ENCODE measurements around the gene ARSG. TPM values are rescaled to one million over a fixed set of nuclear protein-coding genes. Genes with fewer than 3 reads are reported as not detected.
A peak's percentile ranks its signal among the peaks of the same experiment; 100 is the strongest.

Gene ARSG
- total and polyA plus RNA-seq, 2 of the 13 experiments (the other 11 are each of a cell fraction or from before 2014, with no cell fraction given): 3.7 to 15.2 TPM

DNA sequence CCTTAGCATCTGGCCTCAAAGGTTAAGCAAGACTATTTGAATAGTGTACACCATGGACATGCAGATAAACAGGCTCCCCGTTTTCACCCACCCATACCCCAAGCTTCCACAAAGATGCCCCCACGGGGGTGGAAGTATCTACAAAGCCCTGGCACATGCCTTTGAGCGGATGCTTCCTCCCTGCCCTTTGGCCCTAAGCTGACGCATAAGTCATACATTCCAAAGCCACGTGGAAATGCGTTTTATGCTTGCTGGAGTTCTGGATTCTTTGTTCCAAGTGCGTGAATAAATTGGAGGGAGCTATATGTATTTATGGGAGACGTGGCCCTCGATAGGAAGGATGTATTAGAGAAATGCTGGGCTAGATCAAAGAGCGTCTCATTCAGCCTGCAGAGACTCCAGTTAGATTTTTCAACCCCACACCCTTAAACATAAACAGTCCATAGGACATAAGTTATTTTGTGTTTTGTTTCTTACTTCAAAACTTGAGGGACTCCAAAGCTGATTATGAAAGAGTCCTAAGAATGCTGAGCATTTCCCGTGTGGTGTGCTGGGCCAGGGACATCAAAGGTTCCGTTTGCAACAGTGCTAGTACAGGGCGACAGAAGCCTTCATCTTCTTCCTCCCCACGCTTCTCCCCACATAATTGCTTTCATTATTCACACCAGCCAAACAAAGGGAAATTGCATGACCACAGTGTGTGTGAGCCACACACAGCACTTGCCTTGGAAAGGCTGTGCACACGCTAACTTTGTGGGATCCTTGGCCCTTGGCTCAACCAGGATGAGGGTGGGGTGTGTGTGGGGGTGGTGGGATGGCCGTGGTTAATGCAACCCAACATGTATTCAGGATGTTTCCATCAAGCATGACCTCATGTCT is 92.4 kb downstream of the ARSG start (continued):
- TF ChIP-seq, protein P1, sequence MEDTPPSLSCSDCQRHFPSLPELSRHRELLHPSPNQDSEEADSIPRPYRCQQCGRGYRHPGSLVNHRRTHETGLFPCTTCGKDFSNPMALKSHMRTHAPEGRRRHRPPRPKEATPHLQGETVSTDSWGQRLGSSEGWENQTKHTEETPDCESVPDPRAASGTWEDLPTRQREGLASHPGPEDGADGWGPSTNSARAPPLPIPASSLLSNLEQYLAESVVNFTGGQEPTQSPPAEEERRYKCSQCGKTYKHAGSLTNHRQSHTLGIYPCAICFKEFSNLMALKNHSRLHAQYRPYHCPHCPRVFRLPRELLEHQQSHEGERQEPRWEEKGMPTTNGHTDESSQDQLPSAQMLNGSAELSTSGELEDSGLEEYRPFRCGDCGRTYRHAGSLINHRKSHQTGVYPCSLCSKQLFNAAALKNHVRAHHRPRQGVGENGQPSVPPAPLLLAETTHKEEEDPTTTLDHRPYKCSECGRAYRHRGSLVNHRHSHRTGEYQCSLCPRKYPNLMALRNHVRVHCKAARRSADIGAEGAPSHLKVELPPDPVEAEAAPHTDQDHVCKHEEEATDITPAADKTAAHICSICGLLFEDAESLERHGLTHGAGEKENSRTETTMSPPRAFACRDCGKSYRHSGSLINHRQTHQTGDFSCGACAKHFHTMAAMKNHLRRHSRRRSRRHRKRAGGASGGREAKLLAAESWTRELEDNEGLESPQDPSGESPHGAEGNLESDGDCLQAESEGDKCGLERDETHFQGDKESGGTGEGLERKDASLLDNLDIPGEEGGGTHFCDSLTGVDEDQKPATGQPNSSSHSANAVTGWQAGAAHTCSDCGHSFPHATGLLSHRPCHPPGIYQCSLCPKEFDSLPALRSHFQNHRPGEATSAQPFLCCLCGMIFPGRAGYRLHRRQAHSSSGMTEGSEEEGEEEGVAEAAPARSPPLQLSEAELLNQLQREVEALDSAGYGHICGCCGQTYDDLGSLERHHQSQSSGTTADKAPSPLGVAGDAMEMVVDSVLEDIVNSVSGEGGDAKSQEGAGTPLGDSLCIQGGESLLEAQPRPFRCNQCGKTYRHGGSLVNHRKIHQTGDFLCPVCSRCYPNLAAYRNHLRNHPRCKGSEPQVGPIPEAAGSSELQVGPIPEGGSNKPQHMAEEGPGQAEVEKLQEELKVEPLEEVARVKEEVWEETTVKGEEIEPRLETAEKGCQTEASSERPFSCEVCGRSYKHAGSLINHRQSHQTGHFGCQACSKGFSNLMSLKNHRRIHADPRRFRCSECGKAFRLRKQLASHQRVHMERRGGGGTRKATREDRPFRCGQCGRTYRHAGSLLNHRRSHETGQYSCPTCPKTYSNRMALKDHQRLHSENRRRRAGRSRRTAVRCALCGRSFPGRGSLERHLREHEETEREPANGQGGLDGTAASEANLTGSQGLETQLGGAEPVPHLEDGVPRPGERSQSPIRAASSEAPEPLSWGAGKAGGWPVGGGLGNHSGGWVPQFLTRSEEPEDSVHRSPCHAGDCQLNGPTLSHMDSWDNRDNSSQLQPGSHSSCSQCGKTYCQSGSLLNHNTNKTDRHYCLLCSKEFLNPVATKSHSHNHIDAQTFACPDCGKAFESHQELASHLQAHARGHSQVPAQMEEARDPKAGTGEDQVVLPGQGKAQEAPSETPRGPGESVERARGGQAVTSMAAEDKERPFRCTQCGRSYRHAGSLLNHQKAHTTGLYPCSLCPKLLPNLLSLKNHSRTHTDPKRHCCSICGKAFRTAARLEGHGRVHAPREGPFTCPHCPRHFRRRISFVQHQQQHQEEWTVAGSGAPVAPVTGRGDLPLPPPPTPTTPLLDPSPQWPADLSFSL (CRISPR knock-in tag; IDR thresholded peaks at IDR 0.05): peak; percentile 90
- TF ChIP-seq RNF2 (conservative IDR thresholded peaks at IDR 0.05; ENCODE audit: low read depth) (peak; percentile 94), ZNF768 (CRISPR knock-in tag; IDR thresholded peaks at IDR 0.05) (peak; percentile 71), NFKB2 (CRISPR knock-in tag; IDR thresholded peaks at IDR 0.05; ENCODE audit: borderline replicate concordance) (peak; percentile 52), RBM39 (IDR thresholded peaks at IDR 0.05; ENCODE audit: low read depth, low read length, poor library complexity, severe bottlenecking) (no peak), ZNF253 (CRISPR knock-in tag; IDR thresholded peaks at IDR 0.05; ENCODE audit: borderline replicate concordance) (peak; percentile 64), ZNF747 (CRISPR knock-in tag; IDR thresholded peaks at IDR 0.05; ENCODE audit: borderline replicate concordance) (no peak; the same call in 1 of the 2 replicates), ZNF775 (CRISPR knock-in tag; IDR thresholded peaks at IDR 0.05; ENCODE audit: borderline replicate concordance) (peak; percentile 99), FOXO1 (CRISPR knock-in tag; IDR thresholded peaks at IDR 0.05) (peak; percentile 94), IKZF4 (CRISPR knock-in tag; IDR thresholded peaks at IDR 0.05; ENCODE audit: borderline replicate concordance, low read depth, not compliant biosample characterization) (no peak), ZNF543 (CRISPR knock-in tag; IDR thresholded peaks at IDR 0.05) (peak; percentile 94), KDM4B (CRISPR knock-in tag; IDR thresholded peaks at IDR 0.05) (peak; percentile 94), ISL2 (CRISPR knock-in tag; IDR thresholded peaks at IDR 0.05) (peak; percentile 93), ZNF510 (CRISPR knock-in tag; IDR thresholded peaks at IDR 0.05; ENCODE audit: low read depth) (0 out of 2 replicates have a peak, but pooled peaks have one; percentile 34), SIN3B (IDR thresholded peaks at IDR 0.05; ENCODE audit: low read length) (no peak), SSRP1 (CRISPR knock-in tag; IDR thresholded peaks at IDR 0.05) (peak; percentile 96; the same call in 1 of the 2 replicates), ZNF749 (CRISPR knock-in tag; IDR thresholded peaks at IDR 0.05; ENCODE audit: borderline replicate concordance) (peak; percentile 81)
- TF ChIP-seq, protein P2, sequence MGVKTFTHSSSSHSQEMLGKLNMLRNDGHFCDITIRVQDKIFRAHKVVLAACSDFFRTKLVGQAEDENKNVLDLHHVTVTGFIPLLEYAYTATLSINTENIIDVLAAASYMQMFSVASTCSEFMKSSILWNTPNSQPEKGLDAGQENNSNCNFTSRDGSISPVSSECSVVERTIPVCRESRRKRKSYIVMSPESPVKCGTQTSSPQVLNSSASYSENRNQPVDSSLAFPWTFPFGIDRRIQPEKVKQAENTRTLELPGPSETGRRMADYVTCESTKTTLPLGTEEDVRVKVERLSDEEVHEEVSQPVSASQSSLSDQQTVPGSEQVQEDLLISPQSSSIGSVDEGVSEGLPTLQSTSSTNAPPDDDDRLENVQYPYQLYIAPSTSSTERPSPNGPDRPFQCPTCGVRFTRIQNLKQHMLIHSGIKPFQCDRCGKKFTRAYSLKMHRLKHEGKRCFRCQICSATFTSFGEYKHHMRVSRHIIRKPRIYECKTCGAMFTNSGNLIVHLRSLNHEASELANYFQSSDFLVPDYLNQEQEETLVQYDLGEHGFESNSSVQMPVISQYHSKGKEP (CRISPR knock-in tag; IDR thresholded peaks at IDR 0.05): peak; percentile 60; the same call in 1 of the 2 replicates
- TF ChIP-seq, protein P3, sequence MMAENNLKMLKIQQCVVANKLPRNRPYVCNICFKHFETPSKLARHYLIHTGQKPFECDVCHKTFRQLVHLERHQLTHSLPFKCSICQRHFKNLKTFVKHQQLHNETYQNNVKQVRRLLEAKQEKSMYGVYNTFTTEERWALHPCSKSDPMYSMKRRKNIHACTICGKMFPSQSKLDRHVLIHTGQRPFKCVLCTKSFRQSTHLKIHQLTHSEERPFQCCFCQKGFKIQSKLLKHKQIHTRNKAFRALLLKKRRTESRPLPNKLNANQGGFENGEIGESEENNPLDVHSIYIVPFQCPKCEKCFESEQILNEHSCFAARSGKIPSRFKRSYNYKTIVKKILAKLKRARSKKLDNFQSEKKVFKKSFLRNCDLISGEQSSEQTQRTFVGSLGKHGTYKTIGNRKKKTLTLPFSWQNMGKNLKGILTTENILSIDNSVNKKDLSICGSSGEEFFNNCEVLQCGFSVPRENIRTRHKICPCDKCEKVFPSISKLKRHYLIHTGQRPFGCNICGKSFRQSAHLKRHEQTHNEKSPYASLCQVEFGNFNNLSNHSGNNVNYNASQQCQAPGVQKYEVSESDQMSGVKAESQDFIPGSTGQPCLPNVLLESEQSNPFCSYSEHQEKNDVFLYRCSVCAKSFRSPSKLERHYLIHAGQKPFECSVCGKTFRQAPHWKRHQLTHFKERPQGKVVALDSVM (CRISPR knock-in tag; IDR thresholded peaks at IDR 0.05): peak; percentile 77
